ENCODE data around the gene SNRNP200.

- TF ChIP-seq, protein P1, sequence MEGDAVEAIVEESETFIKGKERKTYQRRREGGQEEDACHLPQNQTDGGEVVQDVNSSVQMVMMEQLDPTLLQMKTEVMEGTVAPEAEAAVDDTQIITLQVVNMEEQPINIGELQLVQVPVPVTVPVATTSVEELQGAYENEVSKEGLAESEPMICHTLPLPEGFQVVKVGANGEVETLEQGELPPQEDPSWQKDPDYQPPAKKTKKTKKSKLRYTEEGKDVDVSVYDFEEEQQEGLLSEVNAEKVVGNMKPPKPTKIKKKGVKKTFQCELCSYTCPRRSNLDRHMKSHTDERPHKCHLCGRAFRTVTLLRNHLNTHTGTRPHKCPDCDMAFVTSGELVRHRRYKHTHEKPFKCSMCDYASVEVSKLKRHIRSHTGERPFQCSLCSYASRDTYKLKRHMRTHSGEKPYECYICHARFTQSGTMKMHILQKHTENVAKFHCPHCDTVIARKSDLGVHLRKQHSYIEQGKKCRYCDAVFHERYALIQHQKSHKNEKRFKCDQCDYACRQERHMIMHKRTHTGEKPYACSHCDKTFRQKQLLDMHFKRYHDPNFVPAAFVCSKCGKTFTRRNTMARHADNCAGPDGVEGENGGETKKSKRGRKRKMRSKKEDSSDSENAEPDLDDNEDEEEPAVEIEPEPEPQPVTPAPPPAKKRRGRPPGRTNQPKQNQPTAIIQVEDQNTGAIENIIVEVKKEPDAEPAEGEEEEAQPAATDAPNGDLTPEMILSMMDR (IDR thresholded peaks at IDR 0.05; ENCODE audit: low read depth, low read length), result no peak
- no peak for TF ChIP-seq EZH2phosphoT487 (IDR thresholded peaks at IDR 0.05; ENCODE audit: low read depth)
These were observed 30.9 kb upstream of the SNRNP200 start for GRCh38 chr2:96336104-96336775.

Data from OCI-LY3 (cell line).